Neutrophil (primary cell): ENCODE results near the gene RAMP3.

Source experiments
- H3K27ac ChIP-seq: fragments of 200-600 bp; sonication (generic); 2 replicates; pipeline ENCODE4 v1.5.1; 2016; ENCODE audit warnings: mild to moderate bottlenecking, moderate library complexity
- H3K27me3 ChIP-seq: fragments of 200-600 bp; sonication (generic); 2 replicates; pipeline ENCODE4 v1.6.0; 2016; ENCODE audit warnings: mild to moderate bottlenecking
- H3K36me3 ChIP-seq: fragments of 200-600 bp; sonication (generic); 2 replicates; pipeline ENCODE4 v1.5.1; 2017
- H3K4me1 ChIP-seq, 2 experiments: fragments of 200-600 bp in 1 of 2; sonication (generic) in 1 of 2; 1 replicate in 1 of 2; 2 replicates in 1 of 2; pipeline versions ENCODE4 v1.5.1 to v1.6.1; 2013 to 2016; ENCODE audit warnings: low read depth in 1 of 2, low read length in 1 of 2, mild to moderate bottlenecking in 1 of 2, moderate library complexity in 1 of 2; ENCODE audit not compliant: control insufficient read depth in 1 of 2, insufficient read depth in 1 of 2
- H3K4me3 ChIP-seq, 2 experiments: fragments of 200-600 bp in 1 of 2; sonication (generic) in 1 of 2; 1 replicate in 1 of 2; 2 replicates in 1 of 2; pipeline ENCODE4 v1.5.1; 2013 to 2016; ENCODE audit warnings: low read depth in 1 of 2, low read length in 1 of 2, mild to moderate bottlenecking in 1 of 2, moderate library complexity in 1 of 2
- H3K9me3 ChIP-seq: fragments of 200-600 bp; sonication (generic); 2 replicates; pipeline ENCODE4 v1.5.1; 2016
- CTCF ChIP-seq: fragments of 200-600 bp; sonication (generic); IDR thresholded peaks from 2 replicates; pipeline ENCODE4 v1.5.1; 2016; ENCODE audit warnings: antibody characterized with exemption

Gene RAMP3

DNA sequence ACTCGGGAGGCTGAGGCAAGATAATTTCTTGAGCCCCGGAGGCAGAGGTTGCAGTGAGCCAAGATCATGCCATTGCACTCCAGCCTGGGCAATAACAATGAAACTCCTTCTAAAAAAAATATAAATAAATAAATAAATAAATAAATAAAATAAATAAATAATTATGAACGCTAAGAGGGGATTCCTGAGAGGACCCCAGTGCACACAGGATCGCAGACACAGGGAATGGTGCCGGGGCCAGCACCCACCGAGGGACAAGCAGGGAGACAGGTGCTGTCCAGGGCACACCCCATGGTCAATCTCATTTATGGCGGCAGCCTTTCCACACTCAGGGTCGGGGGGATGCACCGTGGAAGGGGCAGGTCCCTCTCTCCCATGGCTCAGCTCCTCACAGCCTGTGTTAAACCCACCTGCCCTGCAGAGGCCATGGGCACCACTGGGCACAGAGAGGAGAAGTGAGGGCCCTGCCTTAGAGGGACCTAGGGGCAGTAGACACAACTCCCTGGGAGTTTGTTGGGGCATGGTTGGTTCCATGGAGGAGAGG is 2.2 kb upstream of the RAMP3 start:
- peaks cover 0 to 2% of the 10 kb centered on the region in 2 experiments for H3K4me1 ChIP-seq
- H3K27ac ChIP-seq: no peak overlapping the region
- H3K4me3 ChIP-seq: no peak overlapping the region
- no peak for TF ChIP-seq CTCF
- no peaks in the 10 kb centered on the region for H3K36me3 ChIP-seq
- H3K27me3 ChIP-seq: peaks cover 45% of the 10 kb centered on the region
- H3K9me3 ChIP-seq: no peaks in the 10 kb centered on the region

- Histone ChIP-seq H3K9me3 (no peaks in the 10 kb centered on the region), H3K36me3 (no peaks in the 10 kb centered on the region), H3K27ac (no peak overlapping the region), H3K4me3 (no peak overlapping the region), H3K27me3 (peaks cover 45% of the 10 kb centered on the region), H3K4me1 (peaks cover 0 to 7% of the 10 kb centered on the region in 2 experiments)
- TF ChIP-seq CTCF: no peak
Measured at GRCh38 chr7:45155941-45156340, 1.6 kb upstream of the RAMP3 start.

- Histone ChIP-seq H3K36me3 (no peaks in the 10 kb centered on the region), H3K4me1 (peaks cover 4 to 15% of the 10 kb centered on the region in 2 experiments), H3K27ac (no peak overlapping the region), H3K9me3 (no peaks in the 10 kb centered on the region), H3K4me3 (no peak overlapping the region), H3K27me3 (peaks cover 45% of the 10 kb centered on the region)
- TF ChIP-seq CTCF: no peak
Measured at GRCh38 chr7:45156516-45157272, 897 bp upstream of the RAMP3 start.

DNA sequence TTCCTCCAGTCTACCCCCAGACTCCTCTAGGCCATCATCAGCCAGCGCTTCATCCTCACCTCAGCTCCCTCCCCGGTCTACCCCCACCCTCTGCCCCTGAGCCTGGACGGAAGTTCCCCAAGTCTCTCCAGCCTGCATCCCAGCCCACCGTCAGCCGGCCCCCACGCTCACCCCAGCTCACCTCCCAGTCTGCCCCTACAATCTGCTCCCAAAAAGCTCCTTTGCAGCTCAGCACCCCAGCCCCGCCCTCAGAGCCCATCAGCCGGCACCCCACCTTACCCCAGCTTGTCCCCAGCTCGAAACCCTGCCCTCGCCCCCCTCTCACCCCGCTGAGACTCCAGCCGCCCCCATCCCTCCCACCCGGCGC is 322 bp upstream of the RAMP3 start:
- no peaks in the 10 kb centered on the region for H3K36me3 ChIP-seq
- H3K27me3 ChIP-seq: peaks cover 45% of the 10 kb centered on the region
- no peak for TF ChIP-seq CTCF

DNA sequence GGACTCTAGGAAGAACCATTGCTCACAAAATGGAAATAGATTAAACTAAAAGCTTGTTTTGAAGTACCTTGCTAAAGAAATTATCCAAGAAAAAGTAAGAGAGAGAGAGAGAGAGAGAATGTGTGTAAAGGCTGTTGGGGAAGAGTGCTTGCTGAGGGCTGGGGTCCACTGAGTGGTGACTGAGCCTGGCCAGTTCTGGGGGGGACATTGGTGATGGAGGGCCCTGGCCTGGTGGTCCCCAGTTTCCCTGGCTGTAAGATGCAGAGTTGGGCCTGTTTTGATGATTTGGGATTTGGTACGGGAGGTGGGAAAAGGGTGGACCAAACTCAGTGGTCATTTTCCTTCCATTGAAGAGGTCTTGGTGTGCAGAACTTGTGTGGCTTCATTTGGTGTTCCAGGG is 880 bp downstream of the RAMP3 start:
- no peaks in the 10 kb centered on the region for H3K36me3 ChIP-seq
- peaks cover 45% of the 10 kb centered on the region for H3K27me3 ChIP-seq
- TF ChIP-seq CTCF: no peak
- peaks cover 4 to 16% of the 10 kb centered on the region in 2 experiments for H3K4me1 ChIP-seq
- no peaks in the 10 kb centered on the region for H3K9me3 ChIP-seq
- no peak overlapping the region for H3K4me3 ChIP-seq
- no peak overlapping the region for H3K27ac ChIP-seq

More for the DNA sequence above, 322 bp upstream of the RAMP3 start:
- Histone ChIP-seq H3K4me3 (no peak overlapping the region), H3K27ac (no peak overlapping the region), H3K4me1 (peaks cover 4 to 16% of the 10 kb centered on the region in 2 experiments), H3K9me3 (no peaks in the 10 kb centered on the region)
